Central memory CD4-positive, alpha-beta T cell (primary cell): Measurements from ENCODE around the gene TPT1.
A peak's percentile ranks its signal among the peaks of the same experiment; 100 is the strongest.
"Not testable (repeated sequence)": the region's sequence is repeated elsewhere in the genome, so short reads cannot be mapped to it uniquely, and the experiment has no call there.

ENCODE experiments used
- DNase-seq: peaks from one replicate; pipeline ENCODE4 v3.0.0; 2022
- total RNA-seq, 3 experiments: gene quantifications; one replicate each; lab custom pipeline; 2026; lab: John Stamatoyannopoulos, UW

The TPT1 gene
- total RNA-seq, result 1,392 to 4,888 (median 2,560) reads per million in 3 experiments

DNA sequence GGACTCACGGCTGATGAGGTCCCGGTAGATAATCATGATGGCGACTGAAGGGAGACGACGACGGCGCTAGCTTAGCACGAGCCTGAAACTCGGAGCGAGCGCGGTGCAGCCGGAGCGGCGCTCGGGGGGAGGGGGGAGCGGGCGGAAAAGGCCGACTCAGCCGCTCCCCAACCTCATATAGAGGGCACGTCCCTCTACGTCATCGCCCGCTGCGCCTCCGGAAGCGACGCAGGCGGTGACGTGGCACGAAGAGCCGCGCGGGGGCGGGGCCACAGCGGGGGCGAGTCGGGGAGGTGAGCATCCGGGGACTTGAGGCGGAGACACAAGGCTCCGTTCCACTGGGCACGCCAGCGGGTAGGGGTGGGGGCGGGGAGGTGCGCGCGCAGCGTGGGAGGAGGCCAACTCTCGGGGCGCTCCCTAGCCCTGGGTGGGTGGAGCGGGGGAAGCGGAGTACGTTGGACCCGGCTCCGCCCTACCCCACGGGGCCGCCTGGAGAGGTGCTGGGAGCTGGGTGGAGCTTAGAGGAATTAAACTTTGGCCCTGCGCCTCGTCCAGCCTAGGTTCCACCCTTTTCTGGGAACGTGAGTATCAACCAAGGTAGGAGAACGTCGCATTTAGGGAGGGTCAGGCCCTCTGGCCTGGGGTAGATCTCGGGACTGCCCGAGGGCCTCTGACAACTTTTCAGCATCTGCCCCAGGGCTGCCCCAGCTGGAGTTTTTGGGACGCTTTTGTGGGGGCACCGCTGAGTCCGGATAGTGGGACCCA, at the start of gene TPT1:
Gene TPT1, minus strand, starts transcription at position 150 of the 765 bp plus-strand sequence. Its CDS starts 114 bp downstream, at position 36.
- peak; percentile 99 for DNase-seq

DNA sequence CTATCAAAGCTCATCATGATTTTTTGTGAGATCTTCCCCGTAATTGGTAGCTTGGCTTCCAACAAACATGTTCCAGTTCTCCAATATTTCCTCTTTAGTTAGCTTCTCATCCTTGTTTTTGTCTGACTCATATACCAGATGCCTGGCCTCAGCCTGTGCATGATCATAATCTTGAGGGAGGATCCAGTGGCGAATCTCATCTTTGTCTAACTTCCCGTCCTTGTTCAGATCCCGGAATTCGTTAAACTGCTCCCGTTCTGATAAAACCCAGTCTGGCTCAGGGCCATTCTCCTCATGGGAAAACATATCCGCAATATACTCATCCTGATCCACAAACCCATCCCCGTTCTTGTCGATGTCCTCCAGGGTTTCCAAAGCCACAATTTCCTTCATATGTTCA, 49.4 kb upstream of the TPT1 start:
- DNase-seq, result not testable (repeated sequence)

DNA sequence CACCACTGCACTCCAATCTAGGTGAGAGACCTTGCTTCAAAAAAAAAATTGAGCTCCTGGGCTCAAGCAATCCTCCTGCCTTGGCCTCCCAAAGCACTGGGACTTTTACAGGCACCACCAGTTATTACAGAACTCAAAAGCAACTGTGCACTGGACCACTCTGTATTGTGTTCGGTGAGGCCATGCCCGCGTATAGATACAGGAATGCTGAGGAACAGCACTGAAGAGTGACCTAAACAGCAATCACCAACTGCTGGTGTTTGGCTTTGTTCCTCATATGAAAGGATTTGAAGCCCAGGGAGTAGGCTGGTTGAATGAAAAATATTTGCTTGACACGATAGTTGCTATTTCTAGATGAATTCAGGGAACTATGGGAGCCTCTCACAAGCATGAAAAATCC, 47.7 kb upstream of the TPT1 start:
- no peak for DNase-seq

DNA sequence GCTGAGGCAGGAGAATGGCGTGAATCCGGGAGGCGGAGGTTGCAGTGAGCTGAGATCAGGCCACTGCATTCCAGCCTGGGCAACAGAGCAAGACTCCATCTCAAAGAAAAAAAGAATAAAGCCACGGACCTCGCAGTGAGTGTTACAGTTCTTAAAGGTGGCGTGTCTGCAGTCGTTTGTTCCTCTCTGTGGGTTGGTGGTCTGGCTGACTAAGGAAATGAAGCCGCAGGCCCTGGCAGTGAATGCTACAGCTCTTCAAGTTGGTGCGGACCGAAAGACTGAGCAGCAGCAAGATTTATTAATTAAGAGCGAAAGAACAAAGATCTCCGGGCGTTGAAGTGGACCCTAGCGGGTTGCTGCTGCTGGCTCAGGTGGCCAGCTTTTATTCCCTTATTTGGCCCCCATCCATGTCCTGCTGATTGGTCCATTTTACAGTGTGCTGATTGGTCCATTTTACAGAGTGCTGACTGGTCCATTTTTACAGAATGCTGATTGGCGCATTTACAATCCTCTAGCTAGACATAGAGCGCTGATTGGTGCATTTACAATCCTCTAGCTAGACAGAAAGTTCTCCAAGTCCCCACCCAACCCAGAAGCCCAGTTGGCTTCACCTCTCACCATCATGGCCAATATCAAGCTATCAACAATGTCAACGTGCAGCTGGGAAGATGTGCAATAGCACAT, 46.1 kb upstream of the TPT1 start:
- DNase-seq, result not testable (repeated sequence)

DNA sequence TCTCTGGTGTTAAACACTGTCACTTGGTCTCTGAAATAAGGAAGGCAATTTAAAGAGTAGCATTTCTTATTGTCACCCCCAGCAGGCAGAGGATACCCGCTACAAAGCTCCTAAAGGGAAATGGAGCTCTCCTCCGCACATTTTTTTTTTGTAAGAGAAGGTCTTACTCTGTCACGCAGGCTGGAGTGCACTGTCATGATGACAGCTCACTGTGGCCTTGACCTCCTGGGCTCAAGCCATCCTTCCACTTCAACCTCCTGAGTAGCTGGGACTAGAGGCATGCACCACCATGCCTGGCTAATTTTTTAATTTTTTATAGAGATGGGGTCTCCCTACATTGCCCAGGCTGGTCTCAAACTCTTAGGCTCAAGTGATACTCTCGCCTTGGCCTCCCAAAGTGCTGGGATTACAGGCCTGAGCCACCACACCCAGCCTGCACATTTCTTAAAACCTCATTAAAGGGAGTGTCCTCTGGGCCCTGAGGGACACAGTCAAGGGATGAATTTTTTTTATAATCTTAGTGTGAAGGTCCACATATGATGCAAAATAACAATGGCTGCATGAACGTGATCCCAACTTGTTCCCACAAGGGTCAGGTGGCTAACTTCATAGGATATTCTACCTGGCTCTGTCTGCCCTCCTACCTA, 45.0 kb upstream of the TPT1 start:
- no peak for DNase-seq

DNA sequence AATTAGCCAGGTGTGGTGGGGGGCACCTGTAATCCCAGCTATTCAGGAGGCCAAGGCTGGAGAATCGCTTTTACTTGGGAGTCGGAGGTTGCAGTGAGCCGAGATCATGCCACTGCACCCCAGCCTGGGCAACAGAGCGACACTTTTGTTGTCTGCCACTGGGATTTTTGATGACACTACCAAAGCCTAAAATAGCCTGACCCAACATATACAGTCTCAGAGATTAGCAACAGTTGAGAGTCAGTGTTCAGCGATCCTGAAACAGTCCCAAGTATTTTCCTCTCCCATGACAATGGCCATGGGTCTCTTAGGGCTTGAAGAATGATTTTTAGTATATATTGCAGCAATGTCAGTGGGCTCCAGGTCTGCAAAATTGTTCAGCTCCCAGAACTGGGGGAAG, 44.3 kb upstream of the TPT1 start:
- DNase-seq, result no peak

DNA sequence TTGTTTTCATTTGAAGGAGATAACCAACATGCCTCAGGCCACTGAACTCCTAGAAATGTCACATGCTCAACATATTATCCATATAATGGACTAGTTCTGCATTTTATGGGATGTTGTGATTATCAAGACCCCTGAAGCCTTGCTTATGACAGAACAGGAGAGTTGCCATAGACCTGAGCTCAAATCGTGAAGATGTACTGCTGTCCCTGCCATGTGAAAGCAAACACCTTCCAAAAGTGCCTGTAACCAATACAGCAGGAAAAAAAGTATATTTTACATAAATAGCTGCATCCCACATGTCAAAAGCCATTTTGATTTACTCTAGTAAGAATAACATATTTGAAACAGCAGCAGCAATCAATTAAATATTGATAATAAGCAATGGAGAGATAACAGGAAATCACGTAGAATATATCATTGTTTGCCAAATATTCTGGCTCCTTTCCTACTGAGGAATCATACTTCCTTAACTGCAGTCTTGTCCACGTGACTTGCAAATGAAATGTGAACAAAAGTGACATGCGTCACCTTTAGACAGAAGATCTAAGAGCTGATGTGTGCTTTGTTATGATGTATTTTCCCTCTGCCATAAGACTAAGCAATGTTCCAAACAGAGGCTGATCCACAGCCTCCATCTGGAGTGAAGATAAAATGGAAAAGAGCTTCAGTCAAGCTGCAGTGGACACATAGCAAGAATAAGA, 43.6 kb upstream of the TPT1 start:
- DNase-seq, result no peak

DNA sequence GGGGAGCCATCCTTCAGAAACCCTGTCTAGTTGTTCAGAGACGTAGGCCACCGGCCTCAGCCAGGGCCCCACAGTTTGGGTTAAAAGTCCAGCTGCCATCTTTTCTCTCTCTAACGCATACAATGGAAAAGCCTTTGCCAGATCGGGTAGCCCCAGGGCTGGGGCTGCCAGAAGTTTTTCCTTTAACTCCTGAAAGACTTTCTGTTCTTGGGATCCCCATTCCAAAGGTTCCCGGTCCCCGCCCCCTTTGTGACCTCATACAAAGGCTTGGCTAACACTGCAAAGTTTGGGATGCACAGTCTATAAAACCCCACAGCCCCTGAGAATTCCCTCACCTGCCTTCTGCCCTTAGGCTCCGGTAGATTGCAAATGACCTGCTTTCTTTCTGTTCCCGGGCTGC, 41.8 kb upstream of the TPT1 start:
- not testable (repeated sequence) for DNase-seq

DNA sequence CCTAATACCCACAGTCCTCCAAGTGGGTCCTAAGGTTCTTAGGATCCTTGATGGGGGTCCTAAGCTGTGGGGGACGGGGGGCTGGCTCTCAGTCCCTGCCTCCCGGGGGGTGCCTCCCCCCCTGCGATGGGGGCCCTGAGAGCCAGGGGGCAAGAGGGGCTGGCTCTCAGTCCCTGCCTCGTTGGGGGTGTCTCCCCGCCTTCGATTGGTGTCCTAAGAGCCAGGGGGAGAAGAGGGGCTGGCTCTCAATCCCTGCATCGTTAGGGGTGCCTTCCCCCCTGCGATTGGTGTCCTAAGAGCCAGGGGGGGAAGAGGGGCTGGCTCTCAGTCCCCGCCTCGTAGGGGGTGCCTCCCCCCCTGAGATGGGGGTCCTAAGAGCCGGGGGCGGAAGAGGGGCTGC, 40.2 kb upstream of the TPT1 start:
- DNase-seq, result no peak

DNA sequence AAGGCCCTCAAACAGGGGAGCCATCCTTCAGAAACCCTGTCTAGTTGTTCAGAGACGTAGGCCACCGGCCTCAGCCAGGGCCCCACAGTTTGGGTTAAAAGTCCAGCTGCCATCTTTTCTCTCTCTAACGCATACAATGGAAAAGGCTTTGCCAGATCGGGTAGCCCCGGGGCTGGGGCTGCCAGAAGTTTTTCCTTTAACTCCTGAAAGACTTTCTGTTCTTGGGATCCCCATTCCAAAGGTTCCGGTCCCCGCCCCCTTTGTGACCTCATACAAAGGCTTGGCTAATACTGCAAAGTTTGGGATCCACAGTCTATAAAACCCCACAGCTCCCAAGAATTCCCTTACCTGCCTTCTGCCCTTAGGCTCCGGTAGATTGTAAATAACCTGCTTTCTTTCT, 39.7 kb upstream of the TPT1 start:
- DNase-seq, result not testable (repeated sequence)

DNA sequence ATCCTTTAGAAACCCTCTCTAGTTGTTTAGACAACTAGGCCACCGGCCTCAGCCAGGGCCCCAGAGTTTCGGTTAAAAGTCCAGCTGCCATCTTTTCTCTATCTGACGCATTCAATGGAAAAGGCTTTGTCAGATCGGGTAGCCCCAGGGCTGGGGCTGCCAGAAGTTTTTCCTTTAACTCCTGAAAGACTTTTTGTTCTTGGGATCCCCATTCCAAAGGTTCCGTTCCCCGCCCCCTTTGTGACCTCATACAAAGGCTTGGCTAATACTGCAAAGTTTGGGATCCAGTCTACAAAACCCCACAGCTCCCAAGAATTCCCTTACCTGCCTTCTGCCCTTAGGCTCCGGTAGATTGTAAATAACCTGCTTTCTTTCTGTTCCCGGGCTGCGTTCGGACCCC, 38.5 kb upstream of the TPT1 start:
- not testable (repeated sequence) for DNase-seq

DNA sequence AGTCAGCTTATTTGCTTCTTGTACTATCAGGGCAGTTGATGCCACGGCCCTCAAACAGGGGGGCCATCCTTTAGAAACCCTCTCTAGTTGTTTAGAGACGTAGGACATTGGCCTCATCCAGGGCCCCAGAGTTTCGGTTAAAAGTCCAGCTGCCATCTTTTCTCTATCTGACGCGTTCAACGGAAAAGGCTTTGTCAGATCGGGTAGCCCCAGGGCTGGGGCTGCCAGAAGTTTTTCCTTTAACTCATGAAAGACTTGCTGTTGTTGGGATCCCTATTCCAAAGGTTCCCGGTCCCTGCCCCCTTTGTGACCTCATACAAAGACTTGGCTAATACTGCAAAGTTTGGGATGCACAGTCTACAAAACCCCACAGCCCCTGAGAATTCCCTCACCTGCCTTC, 37.8 kb upstream of the TPT1 start:
- not testable (repeated sequence) for DNase-seq

DNA sequence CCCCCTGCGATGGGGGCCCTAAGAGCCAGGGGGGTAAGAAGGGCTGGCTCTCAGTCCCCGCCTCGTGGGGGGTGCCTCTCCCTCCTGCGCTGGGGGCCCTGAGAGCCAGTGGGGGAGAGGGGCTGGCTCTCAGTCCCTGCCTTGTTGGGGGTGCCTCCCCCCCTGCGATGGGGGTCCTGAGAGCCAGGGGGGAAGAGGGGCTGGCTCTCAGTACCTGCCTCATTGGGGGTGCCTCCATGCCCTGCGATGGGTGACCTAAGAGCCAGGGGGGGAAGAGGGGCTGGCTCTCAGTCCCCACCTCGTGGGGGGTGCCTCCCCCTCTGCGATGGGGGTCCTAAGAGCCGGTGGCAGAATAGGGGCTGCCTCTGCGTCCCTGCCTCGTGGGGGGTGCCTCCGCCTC, 36.3 kb upstream of the TPT1 start:
- not testable (repeated sequence) for DNase-seq

DNA sequence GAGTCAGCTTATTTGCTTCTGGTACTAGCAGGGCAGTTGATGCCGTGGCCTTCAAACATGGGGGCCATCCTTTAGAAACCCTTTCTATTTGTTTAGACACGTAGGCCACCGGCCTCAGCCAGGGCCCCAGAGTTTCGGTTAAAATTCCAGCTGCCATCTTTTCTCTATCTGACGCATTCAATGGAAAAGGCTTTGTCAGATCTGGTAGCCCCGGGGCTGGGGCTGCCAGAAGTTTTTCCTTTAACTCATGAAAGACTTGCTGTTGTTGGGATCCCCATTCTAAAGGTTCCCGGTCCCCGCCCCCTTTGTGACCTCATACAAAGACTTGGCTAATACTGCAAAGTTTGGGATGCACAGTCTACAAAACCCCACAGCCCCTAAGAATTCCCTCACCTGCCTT, 35.7 kb upstream of the TPT1 start:
- DNase-seq, result not testable (repeated sequence)

DNA sequence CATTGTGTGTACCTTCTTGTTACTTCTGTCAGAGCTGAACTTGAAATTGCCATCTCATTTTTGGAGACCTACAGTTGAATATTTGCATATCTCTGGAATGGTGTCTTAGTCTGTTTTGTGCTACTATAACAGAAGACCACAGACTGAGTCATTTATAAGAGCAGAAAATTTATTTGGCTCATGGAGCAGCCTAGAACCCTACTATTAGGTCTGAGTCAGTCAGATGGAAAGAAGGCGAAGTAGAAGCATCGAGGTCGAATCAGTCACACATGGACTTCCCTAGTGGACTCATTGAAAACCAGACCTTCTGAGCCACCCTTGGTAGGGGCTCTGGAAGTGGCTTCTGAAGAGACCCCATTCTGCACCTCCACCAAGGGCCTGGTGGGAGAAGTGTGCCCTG, 33.9 kb upstream of the TPT1 start:
- DNase-seq, result no peak

DNA sequence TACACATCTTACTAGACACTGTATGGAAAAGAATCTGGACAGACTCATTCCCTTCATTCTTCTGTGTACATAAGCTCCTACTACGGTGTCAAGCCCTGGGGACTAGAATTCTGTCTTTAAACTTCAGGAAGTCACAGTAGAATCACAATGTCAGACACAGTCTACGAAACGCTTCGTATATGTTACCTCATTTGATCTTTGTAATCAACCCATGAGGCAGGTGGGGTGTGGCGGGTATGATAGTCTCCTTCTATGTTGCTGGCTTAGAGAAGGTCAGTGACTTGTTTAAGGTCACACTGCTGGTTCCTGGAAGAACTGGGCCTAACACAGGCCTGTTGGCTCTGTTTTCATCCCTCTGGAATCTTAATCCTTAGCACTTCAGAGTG, 32.2 kb upstream of the TPT1 start:
- no peak for DNase-seq

DNA sequence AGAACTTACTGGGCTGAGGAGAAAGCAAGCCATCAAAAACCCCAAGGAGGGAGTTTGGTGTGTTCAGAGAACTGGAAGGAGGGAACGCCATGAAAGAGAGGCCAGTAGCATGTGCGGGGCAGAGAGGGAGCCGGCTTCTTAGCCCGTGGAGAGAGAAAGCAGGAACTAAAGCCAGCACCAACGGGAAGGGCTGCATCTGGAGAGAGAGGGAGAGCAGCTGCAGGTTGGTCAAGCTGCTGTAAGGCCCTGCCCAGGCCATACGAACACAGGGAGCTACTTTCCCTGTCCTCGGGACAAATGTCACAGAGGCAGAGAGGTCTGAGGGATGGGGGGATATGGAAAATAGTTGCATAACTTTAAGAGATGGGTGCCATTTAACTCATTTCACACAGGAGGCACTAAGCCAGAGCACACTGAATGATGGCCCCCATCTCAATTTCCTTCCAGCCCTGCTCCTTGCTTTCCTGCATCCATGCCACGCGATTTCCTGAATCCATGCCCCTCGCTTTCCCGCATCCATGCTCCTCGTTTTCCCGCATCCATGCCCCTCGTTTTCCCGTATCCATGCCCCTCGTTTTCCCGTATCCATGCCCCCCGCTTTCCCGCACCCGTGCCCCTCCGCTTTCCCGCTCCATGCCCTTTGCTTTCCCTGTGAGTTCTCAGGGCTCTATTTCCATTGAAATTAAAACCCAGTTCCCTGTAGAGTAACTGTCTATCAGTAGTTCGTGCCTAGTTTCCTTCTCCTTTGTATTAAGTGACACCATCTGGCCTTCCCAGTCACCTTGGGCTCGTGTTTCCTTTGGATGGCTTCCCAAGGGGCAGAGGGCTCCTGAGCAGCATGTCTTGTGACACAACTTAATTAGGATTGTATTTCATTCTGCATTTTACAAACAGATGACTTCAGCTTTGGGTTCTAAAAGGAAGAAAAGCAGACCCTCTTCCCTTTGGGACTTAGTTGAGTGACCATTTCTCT, 31.5 kb upstream of the TPT1 start:
- DNase-seq, result no peak

DNA sequence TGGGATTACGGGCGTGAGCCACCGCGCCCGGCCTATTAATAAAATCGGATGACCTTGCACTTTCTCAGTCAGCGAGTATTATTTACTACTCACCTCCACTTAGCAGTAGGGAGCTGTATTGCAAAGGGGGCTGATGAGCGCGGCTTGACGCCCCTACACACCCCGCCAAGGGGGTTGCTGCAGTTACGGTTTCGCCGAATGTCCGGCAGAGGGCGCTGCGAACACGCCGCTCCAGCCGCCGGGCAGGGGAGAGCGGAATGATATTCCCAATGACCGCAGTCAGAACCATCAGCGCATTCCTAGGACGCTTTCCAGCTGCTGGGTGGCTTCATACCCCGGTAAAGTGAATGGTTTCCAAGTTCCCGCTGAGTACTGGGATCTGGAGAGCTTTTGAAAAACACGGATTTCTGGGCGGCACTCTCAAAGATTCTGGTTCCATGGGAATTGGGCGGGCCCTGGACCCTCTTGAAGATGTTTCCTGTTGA, 30.0 kb upstream of the TPT1 start:
- DNase-seq, result peak; percentile 40

DNA sequence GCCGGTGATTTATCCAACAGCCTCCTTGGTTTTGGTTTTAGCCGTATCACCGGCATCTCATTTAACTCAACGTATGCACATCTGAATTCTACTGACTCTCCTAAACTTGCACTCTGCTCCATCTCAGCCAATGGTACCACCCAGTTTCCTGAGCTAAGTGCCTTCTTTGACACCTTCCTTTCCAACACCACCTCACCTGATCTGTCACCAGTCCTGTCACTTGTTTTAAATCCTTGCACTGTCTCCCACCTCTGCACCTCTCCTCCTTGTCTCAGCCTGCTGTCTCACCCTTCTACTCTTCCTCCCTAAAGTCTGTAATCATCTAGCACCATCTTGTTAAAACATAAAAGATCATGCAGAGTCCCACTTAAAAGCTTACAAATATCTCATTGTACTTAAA, 28.1 kb upstream of the TPT1 start:
- no peak for DNase-seq

DNA sequence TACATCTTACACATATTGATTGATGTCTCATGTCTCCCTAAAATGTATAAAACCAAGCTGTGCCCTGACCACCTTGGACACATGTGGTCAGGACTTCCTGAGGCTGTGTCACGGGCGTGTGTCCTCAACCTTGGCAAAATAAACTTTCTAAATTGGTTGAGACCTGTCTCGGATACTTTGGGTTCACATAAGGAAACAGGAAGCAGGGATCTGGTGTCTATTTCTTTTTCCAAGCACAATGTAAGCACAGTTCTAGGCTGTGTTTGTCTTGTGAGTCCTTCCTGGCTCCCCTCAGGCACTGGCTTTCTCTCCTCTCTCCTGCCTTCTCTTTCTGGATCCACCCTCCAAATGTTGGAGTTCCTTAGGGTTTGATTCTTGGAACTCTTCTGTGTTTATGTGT, 27.6 kb upstream of the TPT1 start:
- DNase-seq, result no peak

DNA sequence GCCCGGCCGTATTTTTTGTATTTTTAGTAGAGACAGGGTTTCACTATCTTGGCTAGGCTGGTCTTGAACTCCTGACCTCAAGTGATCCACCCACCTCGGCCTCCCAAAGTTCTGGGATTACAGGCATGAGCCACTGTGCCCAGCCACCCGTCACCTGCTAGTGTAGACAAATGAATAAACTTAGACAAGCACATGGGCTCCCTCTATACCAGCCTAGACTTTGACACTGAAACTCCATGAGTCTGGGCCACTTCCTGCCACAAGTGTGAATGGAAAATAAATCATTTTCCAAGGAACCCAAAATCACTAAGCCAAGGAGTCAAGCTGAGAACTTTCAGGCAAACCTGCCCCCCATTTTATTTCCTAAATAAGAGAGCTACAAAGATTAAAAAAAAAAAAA, 27.0 kb upstream of the TPT1 start:
- no peak for DNase-seq

DNA sequence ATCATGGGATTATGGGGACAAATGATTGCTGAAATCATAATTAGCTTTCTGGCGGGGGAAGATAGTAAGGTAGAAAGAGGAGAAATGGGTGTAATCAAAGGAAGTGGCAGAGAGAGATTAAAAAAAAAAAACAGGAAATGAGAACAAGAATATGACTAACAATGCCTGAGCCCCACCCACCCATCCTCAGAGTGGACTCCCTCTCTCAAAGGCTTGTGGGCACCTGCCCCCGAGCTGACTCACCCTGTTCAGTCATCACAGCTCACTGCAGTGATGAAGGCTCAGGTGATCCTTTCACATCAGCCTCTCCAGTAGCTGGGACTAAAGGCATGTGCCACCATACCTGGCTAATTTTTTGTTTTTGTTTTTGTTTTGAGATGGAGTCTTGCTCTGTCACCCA, 26.4 kb upstream of the TPT1 start:
- DNase-seq, result peak; percentile 92
